DND-41 (cell line): ENCODE measurements around the gene CPE.
"Not testable (repeated sequence)": the region's sequence is repeated elsewhere in the genome, so short reads cannot be mapped to it uniquely, and the experiment has no call there.

Source experiments
- ATAC-seq: fragments of 200-7000 bp; cut with Tn5 transposase; 3 replicates; pipeline ENCODE4 v1.9.1; 2021; ENCODE audit warnings: low read depth; ENCODE audit not compliant: insufficient read depth
- DNase-seq: peaks from one replicate; pipeline ENCODE4 v3.0.0-alpha.2; 2020
- H2AFZ ChIP-seq: 2 replicates; pipeline ENCODE4 v1.6.0; 2012; ENCODE audit warnings: low read depth, low read length
- H3K27ac ChIP-seq: 2 replicates; pipeline ENCODE4 v1.5.1; 2012; ENCODE audit warnings: low read length, inconsistent platforms
- H3K27me3 ChIP-seq: fragments of 200-600 bp; sonication (generic); 2 replicates; pipeline ENCODE4 v1.6.0; 2012; ENCODE audit warnings: low read length, mild to moderate bottlenecking, inconsistent platforms; ENCODE audit not compliant: insufficient read depth, poor library complexity
- H3K36me3 ChIP-seq: 2 replicates; pipeline ENCODE4 v1.5.1; 2012; ENCODE audit warnings: low read length, inconsistent platforms; ENCODE audit not compliant: insufficient read depth
- H3K4me1 ChIP-seq: 2 replicates; pipeline ENCODE4 v1.5.1; 2012; ENCODE audit warnings: mild to moderate bottlenecking, low read length; ENCODE audit not compliant: insufficient read depth
- H3K4me2 ChIP-seq: 2 replicates; pipeline ENCODE4 v1.6.0; 2012; ENCODE audit warnings: mild to moderate bottlenecking, moderate library complexity, low read length, inconsistent platforms; ENCODE audit not compliant: insufficient read depth
- H3K4me3 ChIP-seq, 2 experiments: fragments of 200-600 bp in 1 of 2; shearing (Covaris generic) in 1 of 2; 2 replicates each; pipeline ENCODE4 v1.5.1; 2012 to 2016; ENCODE audit warnings: inconsistent platforms in 2 of 2, low read length in 2 of 2, mild to moderate bottlenecking in 2 of 2, low read depth in 1 of 2, moderate library complexity in 1 of 2
- H3K79me2 ChIP-seq: 2 replicates; pipeline ENCODE4 v1.6.0; 2012; ENCODE audit warnings: low read length, inconsistent platforms; ENCODE audit not compliant: insufficient read depth
- H3K9ac ChIP-seq: 2 replicates; pipeline ENCODE4 v1.6.0; 2012; ENCODE audit warnings: low read depth, mild to moderate bottlenecking, inconsistent platforms, low read length, moderate library complexity
- H3K9me3 ChIP-seq: 2 replicates; pipeline ENCODE4 v1.5.1; 2012; ENCODE audit warnings: low read length, moderate library complexity, mild to moderate bottlenecking, inconsistent platforms; ENCODE audit not compliant: insufficient read depth, severe bottlenecking
- H4K20me1 ChIP-seq: 2 replicates; pipeline ENCODE4 v1.6.0; 2012; ENCODE audit warnings: low read length; ENCODE audit not compliant: insufficient read depth
- CTCF ChIP-seq: IDR thresholded peaks from 2 replicates; pipeline ENCODE4 v1.5.1; 2012; ENCODE audit warnings: borderline replicate concordance, low read length, moderate library complexity, mild to moderate bottlenecking; ENCODE audit not compliant: poor library complexity, severe bottlenecking; ENCODE audit errors: extremely low read depth
- EZH2 ChIP-seq: IDR thresholded peaks from 3 replicates; pipeline ENCODE4 v1.6.1; 2012; ENCODE audit warnings: borderline replicate concordance, low read depth, mild to moderate bottlenecking, moderate library complexity, low read length, inconsistent platforms; ENCODE audit not compliant: severe bottlenecking

Gene CPE

GRCh38 chr4:165448700-165449099 is 69.9 kb downstream of the CPE start:
- Histone ChIP-seq H3K4me2 (no peak overlapping the region), H3K79me2 (no peaks in the 10 kb centered on the region), H2AFZ (no peak overlapping the region), H4K20me1 (no peaks in the 10 kb centered on the region), H3K4me3 (no peak overlapping the region), H3K36me3 (no peaks in the 10 kb centered on the region), H3K27ac (no peak overlapping the region), H3K9ac (no peak overlapping the region), H3K4me1 (no peaks in the 10 kb centered on the region), H3K9me3 (no peaks in the 10 kb centered on the region), H3K27me3 (no peaks in the 10 kb centered on the region)
- DNase-seq, result no peak
- no peak for TF ChIP-seq CTCF
- no peak for TF ChIP-seq EZH2
- ATAC-seq, result no peak

GRCh38 chr4:165449333-165449732 is 70.5 kb downstream of the CPE start:
- H3K27ac ChIP-seq, result no peak overlapping the region
- no peaks in the 10 kb centered on the region for H3K4me1 ChIP-seq
- TF ChIP-seq CTCF, result no peak
- no peak for TF ChIP-seq EZH2
- no peaks in the 10 kb centered on the region for H3K27me3 ChIP-seq
- no peaks in the 10 kb centered on the region for H4K20me1 ChIP-seq
- H3K36me3 ChIP-seq, result no peaks in the 10 kb centered on the region
- no peaks in the 10 kb centered on the region for H3K9me3 ChIP-seq
- H3K79me2 ChIP-seq, result no peaks in the 10 kb centered on the region
- ATAC-seq, result no peak
- H3K4me2 ChIP-seq, result no peak overlapping the region
- no peak overlapping the region for H2AFZ ChIP-seq
- no peak for DNase-seq
- no peak overlapping the region for H3K4me3 ChIP-seq
- H3K9ac ChIP-seq, result no peak overlapping the region

DNA sequence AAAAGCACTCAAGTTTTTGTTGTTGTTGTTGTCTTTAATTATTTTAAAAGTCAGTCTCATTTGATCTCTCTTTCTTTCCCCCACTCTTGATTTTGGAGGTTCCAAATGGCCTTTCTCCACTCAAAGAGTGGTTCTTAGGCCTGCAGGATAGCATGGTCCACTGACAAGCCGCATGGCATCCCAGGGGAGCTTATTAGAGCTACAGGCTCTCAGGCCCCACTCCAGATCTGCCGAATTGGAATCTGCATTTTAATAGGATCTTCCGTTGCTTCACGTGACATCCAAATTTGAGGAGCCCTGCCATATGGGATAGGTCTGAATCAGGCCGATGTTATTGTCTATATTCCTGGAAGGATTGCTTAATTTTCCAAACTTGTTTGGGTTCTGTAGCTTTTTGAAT is 72.1 kb downstream of the CPE start:
- Histone ChIP-seq H3K9me3 (no peaks in the 10 kb centered on the region), H4K20me1 (no peaks in the 10 kb centered on the region), H3K36me3 (no peaks in the 10 kb centered on the region), H3K27me3 (no peaks in the 10 kb centered on the region), H2AFZ (no peak overlapping the region), H3K27ac (no peak overlapping the region), H3K4me2 (no peak overlapping the region), H3K4me3 (no peak overlapping the region), H3K9ac (no peak overlapping the region), H3K79me2 (no peaks in the 10 kb centered on the region), H3K4me1 (no peaks in the 10 kb centered on the region)
- DNase-seq, result no peak
- no peak for ATAC-seq
- TF ChIP-seq EZH2, result no peak
- no peak for TF ChIP-seq CTCF

DNA sequence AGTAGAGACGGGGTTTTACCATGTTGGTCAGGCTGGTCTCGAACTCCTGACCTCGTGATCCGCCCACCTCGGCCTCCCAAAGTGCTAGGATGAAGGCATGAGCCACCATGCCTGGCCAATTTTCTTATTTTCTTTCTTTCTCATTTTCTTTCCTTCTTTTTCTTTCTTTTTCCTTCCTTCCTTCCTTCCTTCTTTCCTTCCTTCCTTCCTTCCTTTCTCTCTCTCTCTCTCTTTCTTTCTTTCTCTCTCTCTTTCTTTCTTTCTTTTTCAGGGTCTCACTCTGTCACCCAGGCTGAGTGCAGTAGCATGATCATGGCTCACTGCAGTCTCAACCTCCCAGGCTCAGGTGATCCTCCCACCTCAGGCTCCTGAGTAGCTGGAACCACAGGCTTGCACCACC is 74.3 kb downstream of the CPE start:
- not testable (repeated sequence) for H3K27me3 ChIP-seq, H3K27ac ChIP-seq, H3K36me3 ChIP-seq, ATAC-seq, H3K4me2 ChIP-seq, H3K9ac ChIP-seq, H3K9me3 ChIP-seq, H2AFZ ChIP-seq, H3K4me3 ChIP-seq, H3K79me2 ChIP-seq, H3K4me1 ChIP-seq, H4K20me1 ChIP-seq, DNase-seq
